BJ (cell line): ENCODE results near the gene PORCN. TPM values are rescaled to one million over a fixed set of nuclear protein-coding genes. Genes with fewer than 3 reads are reported as not detected.
"Not testable (repeated sequence)": the region's sequence is repeated elsewhere in the genome, so short reads cannot be mapped to it uniquely, and the experiment has no call there.

Source experiments
- CTCF ChIA-PET: fragments of 350-600 bp; formaldehyde crosslinking; extraction: SDS; loops from one replicate; lab custom pipeline; 2021; ENCODE audit warnings: antibody characterized with exemption, inconsistent platforms; lab: Yijun Ruan, JAX
- POLR2A ChIA-PET: fragments of 300-600 bp; sonication (Branson Sonifier 250); formaldehyde crosslinking; extraction: SDS; loops from one replicate; lab custom pipeline; 2021; ENCODE audit warnings: antibody characterized with exemption; lab: Charles Lee
- DNase-seq: peaks from one replicate; pipeline ENCODE4 v3.0.0-alpha.2; 2011; ENCODE audit warnings: low read depth
- H3K27me3 ChIP-seq: 2 replicates; pipeline ENCODE4 v1.6.0; 2011; ENCODE audit warnings: low read length; ENCODE audit not compliant: control insufficient read depth, insufficient read depth
- H3K36me3 ChIP-seq: 2 replicates; pipeline ENCODE4 v1.5.1; 2011; ENCODE audit warnings: low read length; ENCODE audit not compliant: control insufficient read depth, insufficient read depth
- H3K4me3 ChIP-seq: 2 replicates; pipeline ENCODE4 v1.5.1; 2011; ENCODE audit warnings: low read depth, mild to moderate bottlenecking, control low read depth, low read length
- polyA plus RNA-seq: library from polyadenylated mRNA; depleted of rRNA; stranded (reverse); fragments of >200 nt; gene quantifications from 2 replicates; pipeline ENCODE4 v1.2.3, GENCODE V29; 2011
- TF ChIP-seq, protein P1 (sequence below): IDR thresholded peaks from 2 replicates; pipeline ENCODE4 v1.5.1; 2011; ENCODE audit warnings: low read depth, mild to moderate bottlenecking, control low read depth, inconsistent platforms, low read length, moderate library complexity; ENCODE audit not compliant: insufficient read depth

PORCN gene
- polyA plus RNA-seq, 1 experiment = 18.0 TPM

DNA sequence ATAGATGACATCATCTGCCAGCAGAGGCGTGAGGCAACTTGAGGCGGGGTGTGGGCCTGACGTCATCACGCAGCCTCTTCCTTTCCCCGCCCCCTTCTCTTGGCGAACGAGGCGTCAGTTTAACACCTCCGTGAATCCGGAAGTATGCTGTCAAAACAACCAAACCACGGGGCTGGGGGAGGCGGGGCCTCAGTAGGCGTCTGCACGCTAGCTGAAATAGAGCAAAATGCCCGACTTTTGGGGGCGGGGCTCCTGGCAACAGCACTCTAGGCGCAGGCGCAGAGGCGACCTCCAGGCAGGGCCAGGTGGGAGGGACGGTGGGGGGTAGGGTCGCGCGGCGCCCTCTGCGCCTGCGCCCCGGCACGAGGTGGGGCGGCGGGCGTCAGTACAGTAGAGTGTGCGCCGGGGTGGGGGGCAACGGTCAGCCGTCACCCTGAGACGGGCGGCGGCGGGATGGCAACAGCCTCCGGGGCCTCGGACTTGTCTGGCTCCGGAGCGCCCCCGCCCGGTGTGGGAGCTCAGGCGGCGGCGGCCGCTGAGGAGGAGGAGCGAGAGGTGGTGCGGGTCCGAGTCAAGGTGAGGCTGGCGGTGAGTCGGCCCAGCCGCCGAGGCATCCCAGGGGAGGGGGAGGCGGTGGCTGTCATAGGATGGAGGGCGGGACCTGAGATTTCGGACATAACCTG, 30.7 kb downstream of the PORCN start, which contains the start of gene TBC1D25:
Gene TBC1D25, plus strand, starts transcription at position 370 of the 683 bp plus-strand sequence. Its CDS starts 84 bp downstream, at position 454.
- ChIA-PET POLR2A (no interaction called here), CTCF (interaction anchor here (0.7 to 1.5 kb wide), 6 partner anchors 9 to 42 kb away, joined by 3 to 8 read pairs (median 3); no protein-coding TSS in a partner anchor)
- no peaks in the 10 kb centered on the region for H3K36me3 ChIP-seq
- peak; percentile 82 for DNase-seq
- TF ChIP-seq, protein P1, sequence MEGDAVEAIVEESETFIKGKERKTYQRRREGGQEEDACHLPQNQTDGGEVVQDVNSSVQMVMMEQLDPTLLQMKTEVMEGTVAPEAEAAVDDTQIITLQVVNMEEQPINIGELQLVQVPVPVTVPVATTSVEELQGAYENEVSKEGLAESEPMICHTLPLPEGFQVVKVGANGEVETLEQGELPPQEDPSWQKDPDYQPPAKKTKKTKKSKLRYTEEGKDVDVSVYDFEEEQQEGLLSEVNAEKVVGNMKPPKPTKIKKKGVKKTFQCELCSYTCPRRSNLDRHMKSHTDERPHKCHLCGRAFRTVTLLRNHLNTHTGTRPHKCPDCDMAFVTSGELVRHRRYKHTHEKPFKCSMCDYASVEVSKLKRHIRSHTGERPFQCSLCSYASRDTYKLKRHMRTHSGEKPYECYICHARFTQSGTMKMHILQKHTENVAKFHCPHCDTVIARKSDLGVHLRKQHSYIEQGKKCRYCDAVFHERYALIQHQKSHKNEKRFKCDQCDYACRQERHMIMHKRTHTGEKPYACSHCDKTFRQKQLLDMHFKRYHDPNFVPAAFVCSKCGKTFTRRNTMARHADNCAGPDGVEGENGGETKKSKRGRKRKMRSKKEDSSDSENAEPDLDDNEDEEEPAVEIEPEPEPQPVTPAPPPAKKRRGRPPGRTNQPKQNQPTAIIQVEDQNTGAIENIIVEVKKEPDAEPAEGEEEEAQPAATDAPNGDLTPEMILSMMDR = peak; percentile 45
- peak within 1 kb of the TSS; percentile 84 for H3K4me3 ChIP-seq
- H3K27me3 ChIP-seq = no peaks in the 10 kb centered on the region

DNA sequence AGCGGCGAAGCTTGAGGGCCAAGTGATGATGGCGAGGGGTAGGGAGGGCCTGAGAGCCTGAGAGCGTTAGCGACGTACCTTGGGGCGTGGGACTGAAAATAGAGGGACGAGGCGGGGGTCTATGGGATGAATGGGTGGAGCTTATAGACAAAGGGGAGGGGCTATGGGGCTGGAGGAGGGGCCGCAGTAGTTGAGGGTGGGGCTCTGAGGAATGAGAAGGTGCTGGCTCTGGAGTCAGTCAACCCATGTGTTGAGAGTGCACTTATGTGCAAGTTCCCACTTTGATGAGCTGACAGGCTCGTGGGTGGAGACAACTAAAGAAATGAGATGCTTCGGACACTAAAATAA, 31.2 kb downstream of the PORCN start:
- TF ChIP-seq, protein P1 = no peak
- Histone ChIP-seq H3K36me3 (0 out of 2 replicates have a peak, but pooled peaks cover 2% of the 10 kb centered on the region), H3K4me3 (peak overlapping the region; percentile 84), H3K27me3 (no peaks in the 10 kb centered on the region)
- POLR2A ChIA-PET = no interaction called here
- DNase-seq = no peak
- CTCF ChIA-PET = interaction anchor here (0.6 to 1.5 kb wide), 5 partner anchors 9 to 33 kb away, joined by 3 to 8 read pairs (median 3); no protein-coding TSS in a partner anchor

DNA sequence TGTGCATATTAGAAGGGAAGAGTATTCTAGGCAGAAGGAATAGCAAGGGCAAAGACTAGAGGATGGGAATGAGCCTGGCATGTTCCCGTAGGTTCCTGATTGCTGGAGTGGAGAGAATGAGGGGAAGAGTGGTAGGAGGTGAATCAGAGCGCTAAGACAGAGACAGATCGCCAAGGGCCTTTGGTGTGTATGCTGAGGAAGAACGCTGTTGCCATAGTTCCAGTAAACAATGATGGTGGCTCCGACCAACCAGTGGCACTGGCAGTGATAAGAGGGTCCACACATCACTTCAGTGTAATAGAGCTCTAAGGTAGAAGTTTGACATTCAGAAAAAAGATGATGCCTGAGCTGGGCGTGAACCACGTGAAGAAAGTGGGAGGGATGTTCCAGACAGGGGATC, 31.7 kb downstream of the PORCN start:
- 0 out of 2 replicates have a peak, but pooled peaks cover 2% of the 10 kb centered on the region for H3K36me3 ChIP-seq
- H3K4me3 ChIP-seq = peak overlapping the region; percentile 84
- CTCF ChIA-PET = interaction anchor here (0.6 to 1.5 kb wide), 5 partner anchors 8 to 34 kb away, joined by 3 to 8 read pairs (median 3); no protein-coding TSS in a partner anchor
- no peak for DNase-seq
- TF ChIP-seq, protein P1 = no peak
- POLR2A ChIA-PET = no interaction called here
- no peaks in the 10 kb centered on the region for H3K27me3 ChIP-seq

DNA sequence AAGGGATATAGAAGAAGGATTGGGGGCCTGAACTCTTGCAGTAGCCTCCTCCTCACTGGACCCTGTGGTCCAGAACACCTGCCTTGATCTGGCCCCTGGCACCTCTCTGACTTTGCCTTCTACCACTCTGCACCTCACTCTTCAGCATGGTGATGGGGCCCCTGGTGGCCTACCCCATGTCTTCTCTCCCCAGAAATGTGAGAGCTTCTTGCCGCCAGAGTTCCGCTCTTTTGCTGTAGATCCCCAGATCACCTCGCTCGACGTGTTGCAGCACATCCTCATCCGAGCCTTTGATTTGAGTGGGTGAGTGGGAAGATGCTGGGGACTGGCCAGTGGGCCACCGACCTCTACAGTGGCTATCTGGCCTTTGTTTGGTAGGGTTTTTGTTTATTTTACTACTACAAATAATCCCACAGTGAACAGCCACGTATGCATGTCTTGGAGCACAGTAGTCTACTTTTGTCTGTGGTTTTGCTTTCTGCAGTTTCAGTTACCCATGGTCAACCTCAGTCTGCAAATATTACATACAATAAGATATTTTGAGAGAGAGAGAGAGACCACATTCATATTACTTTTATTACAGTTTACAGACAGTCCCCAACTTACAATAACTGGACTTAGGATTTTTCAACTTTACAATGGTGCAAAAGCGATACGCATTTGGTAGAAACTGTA, 32.5 kb downstream of the PORCN start:
- TF ChIP-seq, protein P1 = no peak
- Histone ChIP-seq H3K36me3 (peaks cover 2% of the 10 kb centered on the region; the same call in 1 of the 2 replicates), H3K27me3 (no peaks in the 10 kb centered on the region), H3K4me3 (no peak overlapping the region)
- no peak for DNase-seq
- ChIA-PET CTCF (no interaction called here), POLR2A (no interaction called here)

DNA sequence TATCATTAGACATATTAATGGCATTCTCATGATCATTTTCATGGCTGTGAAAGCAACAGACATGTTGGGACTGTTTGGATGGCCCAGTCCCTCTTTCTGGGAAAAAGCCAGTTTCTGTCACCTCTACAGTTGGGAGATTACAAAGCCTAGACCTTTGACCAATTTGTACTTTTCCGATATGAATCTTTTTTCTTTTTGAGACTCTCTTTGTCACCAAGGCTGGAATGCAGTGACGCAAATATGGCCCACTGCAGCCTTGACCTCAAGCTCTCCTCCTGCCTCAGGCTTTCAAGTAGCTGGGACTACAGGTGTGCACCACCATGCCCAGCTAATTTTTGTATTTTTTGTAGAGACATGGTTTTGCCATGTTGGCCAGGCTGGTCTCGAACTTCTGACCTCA, 40.1 kb downstream of the PORCN start:
- Histone ChIP-seq H3K4me3 (no peak overlapping the region), H3K27me3 (no peaks in the 10 kb centered on the region), H3K36me3 (peaks cover 2% of the 10 kb centered on the region)
- ChIA-PET CTCF (interaction anchor here (1.6 kb wide), 1 partner anchor 9 kb away, joined by 8 read pairs; the partner anchor contains the start of gene TBC1D25), POLR2A (no interaction called here)
- DNase-seq = no peak
- TF ChIP-seq, protein P1 = no peak

DNA sequence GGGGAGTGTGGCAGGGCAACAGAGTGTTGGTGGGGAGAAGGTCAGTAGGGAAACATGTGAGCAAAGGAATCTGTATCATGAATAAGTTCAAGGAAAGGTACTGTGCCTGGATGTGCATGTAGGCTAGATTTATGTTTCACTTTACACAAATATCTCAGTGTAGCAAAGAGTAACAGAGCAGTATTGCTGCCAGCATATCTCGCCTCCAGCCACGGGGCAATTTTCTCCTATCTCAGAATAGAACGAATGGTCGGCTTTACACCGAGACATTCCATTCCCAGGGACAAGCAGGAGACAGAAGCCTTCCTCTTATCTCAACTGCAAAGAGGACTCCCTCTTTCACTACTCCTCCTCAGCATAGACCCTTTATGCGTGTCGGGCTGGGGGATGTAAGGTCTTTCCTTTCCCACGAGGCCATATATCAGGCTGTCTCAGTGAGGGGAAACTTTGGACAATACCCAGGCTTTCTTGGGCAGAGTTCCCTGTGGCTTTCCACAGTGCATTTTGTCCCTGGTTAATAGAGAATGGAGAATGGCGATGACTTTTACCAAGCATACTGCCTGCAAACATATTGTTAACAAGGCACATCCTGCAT, 47.0 kb downstream of the PORCN start:
- CTCF ChIA-PET, DNase-seq, H3K36me3 ChIP-seq, H3K27me3 ChIP-seq, POLR2A ChIA-PET, H3K4me3 ChIP-seq: not testable (repeated sequence)
